GM18867 (cell line): ENCODE measurements around the gene HRG.

ENCODE experiments used
- ATAC-seq: cut with Tn5 transposase; IDR thresholded peaks from one replicate; pipeline ENCODE4 v1.9.1; 2021; ENCODE audit warnings: mild to moderate bottlenecking, moderate library complexity; ENCODE audit not compliant: unreplicated experiment

The HRG gene

GRCh38 chr3:186636536-186636935 lies 29.3 kb upstream of the HRG start:
- no peak for ATAC-seq

- no peak for ATAC-seq
Observed at GRCh38 chr3:186637686-186638085, 28.1 kb upstream of the HRG start.

- no peak for ATAC-seq
Observed at GRCh38 chr3:186638259-186638658, 27.6 kb upstream of the HRG start.

- no peak for ATAC-seq
Observed at GRCh38 chr3:186639778-186640472, 25.9 kb upstream of the HRG start, which contains the start of gene FETUB. FETUB (plus strand) TSS chr3:186640399; CDS start chr3:186640461, 62 bp downstream.

- ATAC-seq = no peak
Observed at GRCh38 chr3:186640473-186640818, 25.4 kb upstream of the HRG start.

- ATAC-seq = no peak
Observed at GRCh38 chr3:186640929-186641328, 24.9 kb upstream of the HRG start.

- ATAC-seq = no peak
Observed at GRCh38 chr3:186642014-186642413, 23.8 kb upstream of the HRG start.

GRCh38 chr3:186643493-186643892 lies 22.3 kb upstream of the HRG start:
- ATAC-seq = no peak

- ATAC-seq = no peak
Observed at GRCh38 chr3:186644683-186645082, 21.1 kb upstream of the HRG start.

- no peak for ATAC-seq
Observed at GRCh38 chr3:186646106-186646505, 19.7 kb upstream of the HRG start.

- ATAC-seq = no peak
Observed at GRCh38 chr3:186646841-186647240, 19.0 kb upstream of the HRG start.

- no peak for ATAC-seq
Observed at GRCh38 chr3:186648851-186649250, 17.0 kb upstream of the HRG start.

GRCh38 chr3:186651678-186652215 lies 14.1 kb upstream of the HRG start:
- ATAC-seq = no peak

- ATAC-seq = peak; percentile 93
Observed at GRCh38 chr3:186653080-186653707, 12.6 kb upstream of the HRG start.

GRCh38 chr3:186653984-186654383 lies 11.8 kb upstream of the HRG start:
- ATAC-seq = no peak

GRCh38 chr3:186663361-186664118 lies 2.3 kb upstream of the HRG start:
- ATAC-seq = no peak

GRCh38 chr3:186664119-186664495 lies 1.7 kb upstream of the HRG start:
- ATAC-seq = no peak

- no peak for ATAC-seq
Observed at GRCh38 chr3:186664506-186664905, 1.3 kb upstream of the HRG start.

GRCh38 chr3:186668426-186668825 lies 2.6 kb downstream of the HRG start:
- ATAC-seq = no peak

- no peak for ATAC-seq
Observed at GRCh38 chr3:186669378-186670084, 3.7 kb downstream of the HRG start.

GRCh38 chr3:186670155-186670554 lies 4.3 kb downstream of the HRG start:
- no peak for ATAC-seq
